ENCODE results near the gene ZNF516.

GRCh38 chr18:76433788-76434187, 61.3 kb downstream of the ZNF516 start:
- TF ChIP-seq POLR2A (IDR thresholded peaks at IDR 0.05; ENCODE audit: low read depth, low read length) (no peak), POLR2AphosphoS5 (IDR thresholded peaks at IDR 0.05; ENCODE audit: low read depth, low read length) (no peak), TAF1 (IDR thresholded peaks at IDR 0.05; ENCODE audit: borderline replicate concordance, low read depth, low read length) (no peak)

Measured in GM12892 (cell line).